GM04503 (cell line): ENCODE results near the gene ZNF439.
A peak's percentile ranks its signal among the peaks of the same experiment; 100 is the strongest.
"Not testable (repeated sequence)": the region's sequence is repeated elsewhere in the genome, so short reads cannot be mapped to it uniquely, and the experiment has no call there.

ENCODE experiments used
- DNase-seq: peaks from one replicate; pipeline ENCODE4 v3.0.0-alpha.2; 2012; ENCODE audit warnings: low read depth

Gene ZNF439

GRCh38 chr19:11868188-11868587 lies 19.7 kb downstream of the ZNF439 start:
- DNase-seq = no peak

- DNase-seq = no peak
Measured at GRCh38 chr19:11872624-11873023, 24.1 kb downstream of the ZNF439 start.

- DNase-seq = no peak
Measured at GRCh38 chr19:11873762-11874161, 25.2 kb downstream of the ZNF439 start.

DNA sequence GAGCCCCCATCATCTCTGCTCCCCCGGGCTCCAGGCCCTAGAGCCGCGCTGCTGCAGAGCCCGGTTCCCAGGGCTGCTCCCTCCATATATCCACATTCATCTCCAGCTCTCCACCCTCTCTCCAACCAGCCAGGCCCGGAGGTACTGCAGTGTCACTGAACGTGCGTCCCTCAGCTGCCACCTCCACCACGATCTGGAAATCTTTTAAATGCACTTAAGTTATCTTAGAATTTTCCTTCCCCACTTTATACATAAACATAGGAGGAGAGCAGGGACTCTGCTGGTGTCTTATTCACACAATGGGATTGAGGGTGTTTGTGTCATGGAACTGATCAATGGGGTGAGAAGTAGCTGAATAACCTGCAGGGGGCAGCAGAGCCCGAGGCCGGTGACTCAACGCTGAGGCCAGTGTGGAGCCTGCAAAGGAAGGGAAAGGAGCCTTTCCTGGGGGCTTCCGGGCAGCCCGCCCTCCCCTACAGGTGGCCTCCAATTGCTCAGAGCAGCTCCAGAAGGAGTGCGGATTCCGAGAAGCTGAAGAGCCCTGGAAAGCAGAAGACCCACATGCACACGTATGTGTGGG lies 31.3 kb downstream of the ZNF439 start:
- not testable (repeated sequence) for DNase-seq

GRCh38 chr19:11880598-11880997 lies 32.1 kb downstream of the ZNF439 start:
- no peak for DNase-seq

DNA sequence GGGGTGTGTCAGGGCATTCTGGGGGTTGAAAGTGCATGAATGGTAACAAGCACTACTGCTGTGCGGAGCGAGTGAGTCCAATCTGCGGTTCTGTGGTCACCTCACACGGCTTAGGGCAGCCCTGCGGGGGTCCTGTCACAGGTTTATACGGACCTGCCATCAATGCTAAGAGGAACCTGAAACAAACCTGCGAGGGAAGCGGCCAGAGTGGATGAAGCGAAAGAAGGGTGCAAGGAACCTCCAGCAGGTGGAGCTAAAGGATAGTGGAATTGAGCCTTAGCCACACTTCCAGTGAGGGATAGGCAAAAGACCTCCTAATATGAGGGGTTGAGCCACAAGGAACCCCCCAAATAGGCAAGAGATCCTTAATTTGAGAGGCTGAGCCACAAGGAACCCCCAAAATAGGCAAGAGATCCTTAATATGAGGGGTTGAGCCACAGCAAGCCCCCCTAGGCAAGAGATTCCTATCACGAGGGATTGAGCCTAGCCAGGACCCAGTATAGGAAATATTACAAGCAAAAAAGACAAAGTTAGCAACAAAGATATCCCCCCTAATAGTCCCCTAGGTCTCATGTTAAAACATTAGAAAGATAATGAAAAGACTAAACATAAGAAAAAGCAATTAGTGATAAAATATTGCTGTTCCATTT lies 32.8 kb downstream of the ZNF439 start:
- peak; percentile 8 for DNase-seq

DNA sequence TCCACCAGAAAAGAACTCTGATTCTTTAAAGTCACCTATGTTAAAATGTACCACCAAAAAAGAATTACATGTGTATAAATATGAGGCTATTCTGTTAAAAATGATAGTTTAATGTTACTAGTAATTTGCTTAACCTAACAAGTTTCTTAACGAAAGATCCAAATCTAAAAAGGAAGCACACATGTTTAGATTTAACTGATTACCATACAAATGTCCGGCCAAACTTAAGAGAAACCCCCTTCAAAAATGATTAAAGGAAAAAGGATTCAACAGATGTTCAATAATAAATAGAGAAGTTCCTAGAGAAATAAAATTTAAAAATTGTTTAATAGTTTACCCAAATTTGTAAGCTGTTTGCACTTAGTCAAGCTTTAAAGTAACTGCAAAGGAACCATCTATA lies 34.1 kb downstream of the ZNF439 start:
- DNase-seq = no peak

DNA sequence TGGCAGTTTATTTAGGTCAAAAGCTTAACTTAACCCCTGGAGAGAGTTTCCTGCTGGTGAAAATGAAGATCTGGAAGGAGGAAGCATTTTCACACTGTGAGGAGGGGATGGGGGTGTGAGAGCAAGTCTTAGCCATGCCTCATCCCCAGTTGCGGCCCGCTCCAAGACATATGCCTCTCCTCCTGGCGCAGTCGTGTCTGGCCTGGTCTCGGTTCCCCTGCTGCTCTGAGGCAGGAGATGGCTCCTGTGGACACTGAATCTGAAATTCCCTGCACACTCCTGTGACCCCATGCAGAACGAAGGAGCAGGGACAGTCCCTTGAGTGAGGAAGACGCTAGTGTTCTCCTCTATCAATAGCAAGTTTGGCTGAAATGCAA lies 38.7 kb downstream of the ZNF439 start:
- DNase-seq = no peak

GRCh38 chr19:11887611-11888531 lies 39.3 kb downstream of the ZNF439 start, which contains the start of gene ZNF69:
Gene ZNF69 (plus strand): TSS chr19:11887782. CDS start chr19:11887924, 142 bp downstream.
- DNase-seq = peak; percentile 34

- not testable (repeated sequence) for DNase-seq
Measured at GRCh38 chr19:11889901-11890300, 41.4 kb downstream of the ZNF439 start.

DNA sequence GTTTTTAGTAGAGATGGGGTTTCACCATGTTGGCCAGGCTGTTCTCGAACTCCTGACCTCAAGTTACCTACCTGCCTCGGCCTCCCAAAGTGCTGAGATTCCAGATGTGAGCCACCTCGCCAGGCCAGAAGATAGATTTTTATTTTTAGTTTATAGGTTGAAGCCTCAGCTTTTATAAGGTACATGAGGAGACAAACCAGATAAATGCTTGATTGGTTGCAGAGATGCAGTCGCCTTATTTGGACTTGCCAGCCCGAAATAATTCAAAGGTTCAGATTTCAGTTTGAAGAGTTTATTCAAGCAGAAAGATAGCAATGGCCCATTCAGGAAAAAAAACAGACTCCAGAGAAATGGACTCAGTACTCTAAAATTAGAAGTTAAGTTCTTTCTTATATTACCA lies 42.1 kb downstream of the ZNF439 start:
- DNase-seq = no peak

DNA sequence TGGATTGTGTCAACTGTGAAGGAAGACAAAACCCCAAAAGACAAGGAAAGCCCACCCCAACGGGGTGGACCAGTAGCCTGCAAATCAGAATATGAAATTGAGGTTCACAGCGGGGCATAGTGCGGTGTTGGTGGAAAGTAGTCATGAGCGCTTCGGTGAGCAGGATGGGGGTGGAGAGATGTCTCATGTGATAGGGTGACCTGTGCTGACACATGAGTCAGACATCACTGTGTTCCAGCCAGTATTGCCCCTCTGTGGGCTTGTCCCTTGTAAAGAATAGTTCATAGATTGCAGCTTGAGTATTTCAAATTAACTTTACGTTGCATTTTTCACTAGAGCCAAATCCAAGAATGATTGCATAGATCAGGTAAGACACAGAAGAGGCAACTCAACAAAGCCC lies 46.3 kb downstream of the ZNF439 start:
- no peak for DNase-seq

DNA sequence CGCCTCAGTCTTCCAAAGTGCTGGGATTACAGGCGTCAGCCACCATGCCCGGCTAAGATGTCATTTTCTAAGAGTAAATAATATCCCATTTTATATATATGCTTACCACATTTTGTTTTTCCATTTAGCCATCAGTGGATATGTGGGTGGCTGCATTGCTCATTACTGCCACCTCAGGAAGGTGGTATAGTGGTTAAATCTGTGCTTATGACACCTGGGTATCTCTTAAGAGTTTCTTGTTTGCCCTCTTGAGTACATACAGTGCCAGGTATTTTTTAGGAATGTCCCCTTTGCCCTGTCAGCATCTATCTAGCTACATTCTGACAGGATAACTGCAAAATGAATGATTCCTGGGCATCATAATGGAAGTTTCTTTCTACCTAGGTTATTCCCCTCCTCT lies 53.7 kb downstream of the ZNF439 start:
- DNase-seq = no peak

DNA sequence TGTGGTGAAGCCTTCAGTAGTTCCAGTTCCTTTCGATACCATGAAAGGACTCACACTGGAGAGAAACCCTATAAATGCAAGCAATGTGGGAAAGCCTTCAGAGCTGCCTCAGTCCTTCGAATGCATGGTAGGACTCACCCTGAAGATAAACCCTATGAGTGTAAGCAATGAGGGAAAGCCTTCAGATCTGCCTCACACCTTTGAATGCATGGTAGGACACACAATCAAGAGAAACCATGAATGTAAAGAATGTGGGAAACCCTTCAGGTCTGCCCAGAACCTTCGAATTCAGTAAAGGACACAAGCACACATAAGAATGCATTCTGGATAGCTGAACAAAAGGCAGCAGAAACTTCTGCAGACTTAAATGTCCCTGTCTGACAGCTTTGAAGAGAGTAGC lies 57.4 kb downstream of the ZNF439 start:
- no peak for DNase-seq

DNA sequence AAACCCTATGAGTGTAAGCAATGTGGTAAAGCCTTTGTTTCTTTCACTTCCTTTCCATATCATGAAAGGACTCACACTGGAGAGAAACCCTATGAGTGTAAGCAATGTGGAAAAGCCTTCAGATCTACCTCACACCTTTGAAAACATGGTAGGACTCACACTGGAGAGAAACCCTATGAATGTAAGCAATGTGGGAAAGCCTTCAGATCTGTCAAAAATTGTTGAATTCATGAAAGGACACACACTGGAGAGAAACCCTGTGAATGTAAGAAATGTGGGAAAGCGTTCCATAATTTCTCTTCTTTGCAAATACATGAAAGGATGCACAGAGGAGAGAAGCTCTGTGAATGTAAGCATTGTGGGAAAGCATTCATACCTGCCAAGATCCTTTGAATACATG lies 63.4 kb downstream of the ZNF439 start:
- DNase-seq = not testable (repeated sequence)

DNA sequence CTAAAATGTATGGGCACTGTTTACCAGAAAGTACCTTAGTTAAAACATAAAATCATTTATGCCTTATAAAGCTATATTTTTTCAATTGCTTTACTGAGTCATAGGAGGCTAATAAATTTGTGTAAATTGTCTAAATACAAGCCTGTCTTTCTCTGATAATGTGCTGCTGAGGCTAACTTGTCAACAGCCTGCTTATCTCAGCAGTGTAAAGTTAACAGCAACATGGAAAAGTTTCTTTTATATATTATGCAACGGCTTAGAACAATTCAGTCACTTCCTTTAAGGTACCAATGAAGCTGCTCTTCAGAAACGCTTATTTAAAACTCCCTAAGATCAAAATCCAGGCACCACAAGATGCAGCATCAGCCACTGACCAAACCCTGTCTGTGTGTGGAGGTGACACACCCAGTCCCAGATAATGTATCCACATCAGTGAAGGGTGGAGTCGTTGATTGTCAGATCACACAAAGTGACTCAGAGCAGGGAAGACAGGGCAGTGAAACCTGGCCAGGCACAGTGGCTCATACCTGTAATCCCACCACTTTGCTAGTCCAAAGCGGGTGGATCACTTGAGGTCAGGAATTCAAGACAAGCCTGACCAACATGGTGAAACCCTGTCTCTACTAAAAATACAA lies 66.0 kb downstream of the ZNF439 start:
- not testable (repeated sequence) for DNase-seq
